Dedifferentiated amniotic fluid mesenchymal stem cell (primary cell): ENCODE measurements around the gene AGXT.

ENCODE experiments used
- DNase-seq: peaks from one replicate; pipeline ENCODE4 v3.0.0-alpha.2; 2016; ENCODE audit errors: extremely low spot score

The AGXT gene

DNA sequence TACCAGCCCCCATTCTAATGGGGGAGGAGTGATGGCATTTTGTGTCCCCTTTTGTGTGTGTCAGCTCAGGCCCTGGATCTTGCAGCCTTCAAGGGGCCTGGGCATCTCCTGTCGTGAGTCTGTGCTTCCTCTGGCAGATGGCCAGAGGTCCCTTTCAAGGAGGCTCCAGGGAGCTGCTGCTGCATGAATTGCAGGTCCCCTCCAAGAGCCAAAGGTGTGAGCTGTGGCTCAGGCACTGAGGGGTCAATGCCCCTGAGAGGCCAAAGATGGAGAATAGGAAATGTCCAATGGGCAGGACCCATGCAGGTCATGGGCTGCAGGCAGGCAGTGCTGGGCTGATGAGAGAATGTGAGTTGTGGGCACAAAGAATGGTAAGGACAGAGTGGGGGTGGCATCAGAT, 16.9 kb downstream of the AGXT start:
- DNase-seq: no peak

DNA sequence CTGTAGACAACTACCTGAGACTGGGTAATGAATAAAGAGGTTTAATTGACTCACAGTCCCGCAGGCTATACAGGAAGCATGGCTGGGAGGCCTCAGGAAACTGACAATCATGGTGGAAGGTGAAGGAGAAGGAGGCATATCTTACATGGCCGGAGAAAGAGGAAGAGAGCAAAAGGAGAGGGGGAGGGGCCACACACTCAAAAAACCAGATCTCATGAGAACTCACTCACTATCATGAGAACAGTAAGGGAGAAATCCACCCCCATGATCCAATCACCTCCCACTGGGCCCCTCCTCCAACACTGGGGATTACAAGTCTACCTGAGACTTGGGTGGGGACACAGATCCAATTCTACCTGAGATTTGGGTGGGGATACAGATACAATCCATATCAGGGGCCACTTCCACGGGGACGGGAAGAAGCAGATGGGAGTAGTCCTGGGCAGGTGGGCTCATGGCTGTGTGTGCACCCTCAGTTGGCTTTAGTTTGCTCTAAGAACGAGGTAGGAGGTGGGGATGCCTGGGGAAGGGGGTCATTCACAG, 17.5 kb downstream of the AGXT start:
- DNase-seq: no peak

DNA sequence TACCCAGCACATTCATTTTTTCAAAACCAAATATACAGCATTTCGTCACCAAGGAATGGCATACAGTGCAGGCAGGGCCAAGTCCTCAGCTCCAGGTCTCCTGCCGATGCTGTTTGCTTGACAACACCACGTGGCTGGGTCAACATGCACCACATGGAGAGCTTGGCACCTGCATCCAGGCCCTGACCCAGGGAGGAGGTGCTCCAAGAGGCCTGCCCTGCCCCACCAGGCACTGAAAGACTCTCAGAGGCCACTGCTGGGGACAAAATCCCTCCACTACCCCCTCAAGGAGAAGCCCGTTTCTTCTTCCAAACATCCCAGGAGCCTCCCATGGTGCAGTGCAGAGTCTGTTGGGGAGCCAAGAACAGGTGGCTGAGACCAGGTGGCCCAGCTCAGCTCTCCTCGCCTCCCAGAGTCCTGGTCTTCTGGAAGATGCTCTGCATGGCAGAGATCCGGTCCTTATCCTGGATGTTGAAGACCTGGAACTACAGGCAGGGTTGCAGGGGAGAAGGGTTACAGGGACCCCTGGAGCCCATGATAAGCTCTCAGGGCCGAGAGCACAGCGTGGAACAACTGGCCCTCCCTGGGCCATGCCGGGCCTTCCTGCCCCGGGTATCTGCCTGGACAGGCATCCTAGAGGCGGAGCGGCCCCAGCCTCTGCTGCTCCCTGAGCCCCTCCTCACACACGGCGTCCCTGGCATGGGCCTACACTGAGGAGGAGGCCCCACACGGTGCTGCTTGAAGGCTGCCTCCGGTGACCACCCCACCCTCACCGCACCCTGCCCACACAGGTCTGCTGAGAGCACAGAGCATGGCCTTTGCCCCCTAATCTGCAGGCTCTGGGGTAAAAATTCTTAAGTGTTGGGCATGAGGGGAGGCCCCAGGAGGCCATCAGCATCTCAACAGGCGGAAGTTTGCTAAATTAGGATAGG, 18.3 kb downstream of the AGXT start:
- no peak for DNase-seq

DNA sequence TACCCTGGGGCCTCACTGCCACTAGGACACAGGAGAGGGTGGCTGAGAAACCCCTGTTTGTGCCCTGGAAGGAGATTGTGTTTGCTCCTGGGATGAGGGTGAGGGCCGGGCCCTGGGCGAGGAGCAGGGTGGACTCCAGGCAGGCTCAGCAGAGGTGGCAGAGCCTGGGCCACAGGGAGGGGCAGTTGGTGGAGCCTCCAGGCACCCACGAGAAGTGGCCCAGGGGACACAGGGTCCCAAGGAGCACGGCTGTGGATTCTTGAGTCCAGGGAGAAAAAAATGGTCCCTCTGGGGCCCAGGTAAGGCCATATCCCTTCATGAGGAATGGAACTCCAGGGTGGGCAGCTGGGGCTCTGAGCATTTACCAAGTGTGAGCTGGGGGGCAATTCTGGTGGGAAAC, 19.0 kb downstream of the AGXT start:
- no peak for DNase-seq

DNA sequence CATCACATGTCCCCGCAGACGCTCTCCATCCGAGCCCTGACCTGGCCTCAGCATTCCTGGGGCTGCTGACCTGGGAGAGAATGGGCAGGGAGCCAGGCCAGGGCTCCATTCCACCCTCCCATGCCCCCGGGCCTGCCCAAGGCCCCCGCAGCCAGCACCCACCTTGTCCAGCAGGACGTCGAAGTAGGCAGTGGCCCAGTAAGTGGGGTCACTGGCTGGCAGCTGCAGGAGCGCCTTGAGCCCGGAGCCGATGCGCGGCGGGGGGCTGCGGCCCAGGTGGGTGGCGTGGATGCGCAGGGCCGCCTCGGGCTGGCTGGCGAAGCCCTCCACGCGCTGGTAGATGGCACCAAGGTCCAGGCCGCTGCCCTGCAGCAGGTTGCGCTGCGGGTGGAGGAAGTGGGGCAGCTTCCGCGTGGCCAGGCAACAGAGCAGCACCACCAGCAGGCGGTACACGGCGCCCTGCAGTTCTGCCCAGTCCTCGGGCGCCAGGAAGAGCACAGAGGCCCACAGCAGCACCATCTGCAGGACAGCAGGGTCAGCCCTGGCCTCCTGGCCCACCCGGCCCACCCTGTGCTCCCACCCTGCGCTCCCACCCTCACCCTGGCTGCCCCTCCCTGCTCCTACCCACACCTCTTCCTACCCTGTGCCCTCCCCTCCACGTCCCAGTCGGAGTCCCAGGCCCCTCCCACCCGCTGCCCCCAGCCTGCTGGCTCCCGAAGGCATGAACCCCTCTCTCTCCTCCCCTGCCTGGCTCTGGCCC, 19.7 kb downstream of the AGXT start:
- no peak for DNase-seq

DNA sequence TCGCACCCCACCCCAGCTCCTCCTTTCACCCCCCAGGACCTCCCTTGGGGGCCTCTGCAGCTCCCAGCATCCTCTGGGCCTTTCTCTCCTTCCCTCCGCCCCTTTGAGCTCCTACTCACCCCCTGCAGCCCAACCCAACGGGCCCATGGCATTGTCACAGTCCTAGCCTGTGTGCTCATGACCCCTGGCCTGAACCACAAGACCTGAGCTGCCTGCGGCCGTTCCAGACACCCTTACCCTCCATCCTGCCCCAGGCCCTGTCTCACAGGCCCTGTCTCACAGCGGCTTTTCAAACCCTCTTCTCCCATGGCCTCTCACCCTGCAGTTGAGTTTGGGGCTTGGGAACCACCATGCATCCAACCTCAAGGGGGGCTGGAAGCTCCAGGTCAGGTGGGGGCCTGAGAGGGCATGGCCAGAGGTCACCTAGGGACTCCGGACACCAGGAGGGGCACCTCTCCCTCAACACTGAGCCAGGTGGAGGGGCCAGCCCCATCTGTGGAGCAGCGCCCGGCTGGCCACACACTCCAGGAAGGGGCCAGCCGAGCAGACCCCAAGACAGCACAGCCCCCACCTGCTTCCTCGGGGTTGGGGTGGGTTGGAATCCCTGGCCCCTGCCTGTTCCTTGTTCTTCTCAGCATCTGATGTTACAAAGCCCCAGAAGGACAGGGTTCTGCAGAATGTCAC, 20.4 kb downstream of the AGXT start:
- DNase-seq: no peak

DNA sequence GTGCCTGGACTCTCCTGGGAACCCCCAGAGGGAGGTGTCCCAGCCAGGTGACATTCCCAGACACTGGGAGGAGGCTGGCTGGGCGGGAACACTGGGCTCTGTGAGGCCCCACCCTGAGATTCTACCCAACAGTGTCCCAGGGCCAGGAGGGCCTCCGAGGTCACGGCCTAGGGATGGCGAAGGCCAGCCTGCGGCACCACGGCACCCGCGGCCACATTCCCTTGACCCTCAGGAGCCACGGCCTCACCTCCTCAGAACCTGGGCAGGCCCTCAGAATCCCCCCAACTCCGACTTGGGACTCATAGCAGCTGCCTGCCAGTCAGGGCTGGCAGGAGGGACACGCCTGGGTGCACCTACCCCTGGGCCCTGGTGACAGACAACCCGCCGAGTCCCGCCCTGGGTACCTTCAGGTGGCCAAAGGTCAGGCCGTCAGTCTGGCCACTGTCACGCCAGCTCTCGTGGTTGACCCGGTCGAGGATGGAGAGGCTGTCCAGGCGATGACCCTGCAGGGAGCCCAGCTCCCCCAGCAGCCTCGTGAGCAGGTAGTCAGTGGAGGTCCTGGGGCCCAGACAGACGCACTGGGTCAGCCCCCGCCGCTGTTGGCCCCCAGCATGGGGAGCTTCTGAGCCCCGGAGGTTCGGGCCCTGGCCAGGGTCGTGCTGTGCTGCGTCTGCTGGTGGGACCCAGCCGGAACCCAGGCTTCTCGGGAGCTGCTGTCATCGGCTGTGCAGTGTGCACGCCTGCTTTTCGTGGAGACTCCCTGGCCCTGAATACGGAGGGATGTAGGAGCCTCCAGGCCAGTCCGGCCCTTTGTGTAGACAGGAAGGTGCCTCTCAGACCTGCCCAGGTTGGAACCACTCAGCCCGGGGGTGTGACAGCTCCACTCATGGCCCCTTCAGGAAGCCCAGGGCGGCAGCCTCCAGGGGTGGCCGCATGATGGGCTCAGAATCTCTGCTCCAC, 21.3 kb downstream of the AGXT start:
- no peak for DNase-seq

DNA sequence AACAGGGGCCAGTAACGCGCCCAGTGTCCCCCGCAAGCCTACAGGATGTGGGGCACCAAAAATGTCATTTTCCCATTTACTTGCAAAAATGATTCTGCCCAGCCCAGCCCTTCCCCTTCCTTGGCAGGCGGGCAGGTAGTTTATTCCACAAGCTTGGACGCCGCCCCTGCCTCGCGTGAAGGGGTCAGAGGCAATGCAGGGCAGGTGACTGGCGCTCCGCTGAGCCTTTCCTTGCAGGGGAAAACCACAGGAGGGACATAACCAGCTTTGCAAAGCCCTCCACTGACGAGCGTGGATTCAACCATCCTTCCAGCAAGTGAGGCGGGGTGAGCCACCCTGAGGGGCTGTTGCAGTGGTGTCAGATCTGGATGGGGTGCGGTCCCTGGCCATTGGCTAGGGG, 22.1 kb downstream of the AGXT start:
- DNase-seq: no peak

DNA sequence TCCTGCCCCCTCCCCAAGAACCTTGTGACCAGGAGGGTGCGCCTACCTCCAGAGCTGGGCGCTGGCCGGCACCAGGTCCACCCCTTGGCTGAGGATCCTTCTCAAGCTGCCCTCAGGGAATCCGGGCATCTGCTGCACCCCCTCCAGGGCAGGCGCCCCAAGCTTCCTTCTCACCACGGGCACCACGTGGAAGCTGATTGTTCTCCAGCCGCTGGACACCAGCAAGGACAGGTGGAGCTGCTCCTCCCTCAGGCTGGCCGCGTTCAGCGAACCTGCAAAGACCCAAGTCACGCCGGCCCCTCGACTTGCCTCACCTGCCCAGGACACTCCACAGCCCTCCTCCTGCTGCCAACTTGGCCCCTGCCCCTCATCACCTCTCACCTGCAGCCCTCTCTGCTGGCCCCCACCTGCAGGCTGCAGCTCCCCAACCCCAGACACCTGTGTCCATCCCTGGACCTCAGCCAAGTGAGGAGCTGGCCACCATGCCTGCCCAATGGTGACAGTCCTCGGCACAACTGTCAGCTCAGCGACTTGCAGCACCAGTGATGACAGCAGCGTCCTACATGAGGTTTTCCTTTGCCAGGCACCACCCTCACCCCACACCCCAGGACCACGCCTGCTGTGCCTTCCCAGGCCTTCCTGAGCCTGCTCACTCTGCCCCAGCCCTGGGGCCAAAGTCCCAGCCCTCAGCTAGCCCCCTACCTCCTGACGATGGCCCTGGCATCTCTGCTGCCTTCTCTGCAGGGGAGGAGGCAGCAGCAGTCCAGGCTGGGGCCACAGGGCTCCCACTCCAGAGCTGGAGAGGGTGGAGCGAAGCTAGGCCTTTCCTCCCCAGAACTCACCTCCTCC, 23.1 kb downstream of the AGXT start:
- no peak for DNase-seq

DNA sequence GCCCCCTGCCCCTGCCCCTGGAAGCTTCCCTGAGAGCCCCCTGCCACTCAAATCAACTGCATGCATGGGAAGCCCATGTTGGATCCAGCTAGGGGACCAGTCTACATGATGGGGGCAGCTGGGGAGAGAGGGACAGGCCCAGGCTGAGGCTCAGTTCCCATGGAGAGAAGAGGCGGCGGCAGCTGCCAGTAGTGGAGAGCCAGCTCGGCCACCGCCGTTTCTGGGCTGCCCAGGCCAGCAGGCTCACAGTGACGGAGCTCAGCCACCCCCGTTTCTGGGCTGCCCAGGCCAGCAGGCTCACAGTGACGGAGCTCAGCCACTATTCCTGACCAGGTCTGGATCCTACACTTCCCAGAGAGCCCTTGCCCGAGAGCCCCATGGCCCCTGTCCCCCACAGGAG, 23.7 kb downstream of the AGXT start:
- DNase-seq: no peak

DNA sequence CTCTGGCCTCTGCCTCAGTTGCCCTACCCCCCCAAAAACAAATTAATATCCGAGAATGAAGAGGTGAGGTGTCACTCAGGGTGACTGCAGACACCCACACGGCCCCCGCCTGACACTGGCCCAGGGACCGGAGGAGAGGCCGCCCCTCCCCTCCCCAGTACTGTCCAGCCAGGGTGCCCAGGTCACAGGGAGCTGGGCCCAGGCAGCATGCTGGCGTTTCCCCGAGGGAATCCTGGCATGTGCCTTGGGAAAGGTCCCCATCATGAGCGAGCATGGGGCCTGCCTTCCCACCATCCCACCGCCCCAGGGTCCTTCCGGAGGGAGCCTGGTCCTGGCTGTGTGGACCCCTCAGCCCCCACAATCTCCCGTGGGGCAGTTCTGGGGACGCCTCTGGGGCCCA, 24.3 kb downstream of the AGXT start:
- DNase-seq: no peak

DNA sequence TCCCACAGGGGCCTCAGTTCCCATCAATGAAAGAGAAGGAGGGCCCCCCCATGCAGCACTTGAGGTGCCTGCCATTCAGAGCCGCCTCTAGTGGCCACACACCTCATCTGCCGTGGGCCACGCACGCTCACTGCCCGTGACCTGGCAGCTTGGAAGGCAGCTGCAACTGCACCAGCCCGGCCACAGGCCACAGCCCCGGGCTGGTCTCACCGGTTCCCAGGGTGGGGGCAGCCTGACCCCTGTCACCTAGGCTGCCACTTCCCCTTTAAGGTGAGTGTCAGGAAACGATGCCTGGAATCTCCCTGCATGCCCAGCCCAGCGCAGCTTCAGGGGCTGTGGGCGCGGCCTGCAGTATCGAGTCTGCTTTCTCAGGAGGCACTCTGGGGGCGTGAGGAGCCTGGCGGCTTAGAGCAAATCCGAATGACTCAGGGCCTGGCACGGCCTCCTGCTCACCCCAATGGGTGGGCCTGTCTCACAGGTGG, 24.8 kb downstream of the AGXT start:
- DNase-seq: no peak

DNA sequence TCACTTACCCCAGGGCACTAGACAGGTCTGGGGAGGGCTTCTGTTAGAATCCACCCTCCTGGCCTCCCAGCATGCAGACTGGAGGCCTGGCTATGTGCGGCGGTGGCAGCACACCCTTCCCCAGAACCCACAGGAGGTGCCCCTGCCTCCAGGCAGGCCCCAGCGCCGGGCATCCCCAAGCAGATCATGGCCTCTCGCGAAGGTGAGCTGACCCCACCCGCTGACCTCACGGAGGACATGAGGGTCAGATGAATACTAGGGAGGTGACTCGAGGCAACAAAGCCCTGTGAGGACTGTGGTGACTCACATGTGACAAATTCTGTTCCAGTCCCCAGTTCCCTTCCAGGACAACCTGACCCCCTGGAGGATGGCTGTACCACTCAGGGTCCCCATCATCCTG, 25.4 kb downstream of the AGXT start:
- no peak for DNase-seq

DNA sequence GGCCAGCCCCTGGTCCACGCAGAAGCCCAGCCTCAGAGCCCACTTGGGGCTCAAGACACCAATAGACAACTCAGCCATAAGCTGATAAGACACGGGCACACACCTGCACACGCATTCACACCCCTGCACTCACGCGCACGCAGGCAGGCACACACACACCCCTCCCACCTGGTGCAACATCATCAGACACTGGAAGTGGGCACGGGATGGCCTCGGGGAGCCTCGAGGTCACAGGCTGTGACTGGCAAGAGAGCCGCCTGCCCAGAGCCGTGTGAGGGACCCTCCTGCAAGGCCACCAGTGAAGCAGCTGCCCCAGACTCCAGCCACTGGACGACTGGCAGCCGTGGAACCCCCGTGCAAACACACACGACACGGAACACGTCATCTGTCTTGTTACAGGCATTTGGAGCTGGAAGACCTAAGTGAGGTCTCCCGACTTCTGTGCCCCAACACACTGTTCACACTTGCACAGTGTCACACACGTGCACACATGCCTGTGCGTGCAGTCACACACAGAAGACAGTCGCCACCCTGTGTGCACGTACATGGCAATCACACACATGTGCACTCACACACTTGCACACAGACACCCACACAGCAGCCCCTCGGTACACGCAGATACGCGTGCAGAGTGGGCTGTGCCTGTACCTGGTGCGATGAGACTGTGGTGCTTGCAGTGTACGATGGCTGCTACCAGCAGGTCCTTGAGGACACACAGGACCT, 26.4 kb downstream of the AGXT start:
- no peak for DNase-seq

DNA sequence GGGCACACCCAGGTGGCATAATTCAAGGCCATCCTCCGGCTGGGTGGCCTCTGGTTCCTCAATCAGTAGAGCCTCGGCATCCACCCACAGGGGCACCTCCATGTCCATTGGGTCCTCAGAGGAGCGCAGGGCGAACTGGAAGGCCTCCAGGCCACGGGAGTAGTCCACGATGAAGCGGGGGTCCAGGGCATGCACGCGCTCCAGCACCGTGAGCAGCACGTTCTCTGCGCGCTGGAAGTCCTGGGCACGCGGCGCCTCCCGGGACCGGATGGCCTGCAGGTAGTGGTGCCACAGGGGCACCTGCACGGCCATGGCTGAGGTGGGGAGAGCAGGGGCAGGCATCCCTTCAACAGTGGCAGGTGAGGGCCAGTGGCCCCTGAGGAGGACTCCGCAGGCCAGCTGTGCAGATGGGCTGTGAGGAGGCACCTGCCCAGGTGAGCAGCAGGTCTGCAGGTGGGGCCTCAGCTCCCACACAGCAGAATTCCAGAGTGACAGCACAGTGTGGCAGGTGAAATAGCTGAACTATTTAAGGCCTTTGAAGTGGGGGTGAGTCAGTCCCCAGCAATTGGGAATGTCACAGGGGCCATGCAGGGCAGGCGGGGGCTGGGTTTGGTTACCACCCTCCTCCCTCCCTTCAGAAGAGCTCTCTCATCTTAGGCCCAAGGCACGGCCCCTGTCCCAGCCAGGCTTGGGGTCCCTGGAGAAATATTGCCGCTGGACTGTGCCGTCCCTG, 27.2 kb downstream of the AGXT start, which contains the start of gene MAB21L4:
TSS of gene MAB21L4 (minus strand) at position 501 of the 733 bp plus-strand sequence. CDS start at position 342, 159 bp downstream.
- no peak for DNase-seq

DNA sequence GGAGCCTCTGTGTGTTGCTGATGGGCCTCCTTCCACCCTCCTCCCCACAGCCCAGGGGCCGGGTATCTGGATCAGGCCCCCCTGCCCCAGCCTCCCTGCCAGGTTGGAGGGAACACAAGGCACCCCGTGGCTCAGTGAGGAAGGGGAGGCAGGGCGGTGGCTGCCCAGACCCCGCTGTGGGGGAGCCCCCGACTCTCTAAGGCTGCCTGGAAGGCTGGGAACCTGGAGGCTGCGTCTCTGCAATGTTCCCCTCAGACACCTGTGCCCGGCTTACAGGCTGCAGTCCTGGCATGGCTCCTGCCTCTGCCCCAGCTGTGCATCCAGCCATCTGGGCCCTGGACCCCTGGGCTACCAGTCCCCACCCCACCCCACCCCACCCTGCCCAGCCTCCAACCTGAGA, 27.8 kb downstream of the AGXT start:
- DNase-seq: no peak

DNA sequence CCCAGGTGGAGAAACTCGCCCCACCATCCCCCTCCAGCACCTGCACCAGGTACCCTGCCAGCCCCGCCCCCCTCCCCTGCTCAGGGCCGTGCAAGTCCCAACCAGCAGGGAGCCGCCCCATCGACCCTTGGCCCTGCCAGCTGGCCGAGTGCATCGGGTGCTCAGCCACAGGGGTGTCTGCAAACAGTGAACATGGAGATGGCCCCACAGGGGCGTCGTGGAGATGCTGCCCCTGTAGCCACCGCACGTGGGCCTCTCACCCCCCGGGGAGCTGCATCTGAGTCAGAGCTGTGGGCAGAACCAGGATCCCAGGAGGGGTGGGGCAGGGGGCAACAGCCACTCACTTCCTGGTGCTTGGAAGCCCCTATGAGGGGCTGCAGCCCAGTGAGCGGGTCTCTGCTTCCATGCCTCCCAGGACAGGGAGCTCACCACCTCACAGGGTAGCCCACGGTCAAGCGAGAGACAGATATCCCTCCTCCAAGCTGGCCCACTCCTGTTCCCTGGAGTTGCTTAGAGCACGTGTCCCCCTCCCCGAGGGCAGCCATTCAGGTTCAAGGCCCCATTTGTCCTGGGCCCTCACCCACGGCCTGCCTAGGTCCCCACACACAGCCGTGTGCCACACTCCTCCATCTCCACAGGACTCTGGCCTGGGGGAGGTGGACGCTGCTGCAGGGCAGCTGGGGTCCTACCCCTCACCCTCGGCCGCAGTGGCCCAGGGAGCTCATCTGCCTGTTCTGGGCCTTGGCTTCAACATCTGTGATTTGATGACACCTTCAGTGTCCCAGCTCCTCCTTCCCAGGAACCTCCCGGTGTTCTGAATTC, 28.5 kb downstream of the AGXT start:
- DNase-seq: no peak
